ENCODE data around the gene RIN3.

Gene RIN3

DNA sequence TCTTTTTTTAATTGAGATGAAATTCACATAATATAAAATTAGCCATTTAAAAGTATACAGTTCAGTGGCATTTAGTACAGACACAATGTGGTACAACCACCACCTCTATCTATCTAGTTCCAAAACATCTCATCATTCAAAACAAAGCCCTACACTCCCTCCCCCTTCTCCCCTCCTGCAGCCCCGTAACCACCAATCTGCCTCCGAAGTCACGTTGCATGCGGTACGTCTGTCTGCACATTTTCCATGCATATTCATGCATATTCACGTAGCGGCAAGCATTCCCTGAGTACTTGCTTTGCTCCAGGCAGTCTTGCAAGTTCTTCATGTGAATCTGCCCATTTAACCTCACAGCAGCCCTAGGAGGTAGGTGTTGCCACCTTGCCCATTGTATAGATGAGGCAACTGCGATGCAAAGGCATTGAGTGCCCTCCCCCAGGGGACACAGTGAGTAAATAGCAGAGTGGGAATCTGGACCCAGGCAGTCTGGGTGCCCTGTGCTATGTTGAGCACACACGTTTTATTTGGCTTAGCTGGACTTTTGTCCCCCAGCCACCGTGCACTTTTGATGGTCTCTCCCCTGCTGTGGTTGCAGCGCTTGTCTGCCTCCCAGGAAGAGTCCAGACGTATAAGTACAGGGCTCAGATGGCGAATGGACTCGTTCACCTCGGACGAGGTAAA lies 43.4 kb downstream of the RIN3 start:
- DNase-seq: no peak

DNA sequence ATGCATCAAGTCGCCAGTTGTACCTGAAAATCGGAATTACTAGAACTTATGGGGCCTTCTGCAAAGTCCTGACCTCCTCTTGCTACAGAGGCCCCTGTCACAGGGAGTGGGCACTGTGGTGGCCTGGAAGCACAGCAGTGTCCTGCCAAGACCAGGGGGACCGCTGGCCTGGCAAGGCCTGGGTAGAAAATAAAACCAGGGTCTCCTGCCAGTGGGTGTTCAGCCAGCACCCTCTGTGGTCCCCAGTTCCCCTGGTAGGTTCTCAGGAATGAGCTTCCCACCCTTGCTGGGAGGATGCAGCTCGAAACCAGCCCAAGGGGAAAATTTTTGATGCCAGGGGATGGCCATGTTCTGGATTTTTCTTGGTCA lies 43.9 kb downstream of the RIN3 start:
- no peak for DNase-seq

DNA sequence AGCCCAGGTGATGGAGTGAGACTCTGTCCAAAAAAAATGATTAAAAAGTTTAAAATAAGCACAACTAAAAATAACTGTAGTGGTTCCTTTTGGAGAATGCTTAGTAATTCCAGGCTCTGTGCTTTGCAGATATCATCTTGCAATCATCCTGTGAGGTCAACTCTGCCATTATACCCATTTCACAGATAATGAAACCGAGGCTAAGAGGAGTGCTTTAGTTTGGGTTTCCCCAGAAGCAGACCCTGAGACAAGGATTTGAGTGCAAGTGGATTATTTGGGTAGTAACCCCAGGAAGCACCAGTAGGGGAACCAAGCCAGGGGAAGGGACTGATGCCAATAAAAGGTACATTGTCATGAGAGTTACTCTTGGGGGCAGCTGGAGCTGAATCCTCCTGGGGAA lies 44.7 kb downstream of the RIN3 start:
- DNase-seq: no peak

DNA sequence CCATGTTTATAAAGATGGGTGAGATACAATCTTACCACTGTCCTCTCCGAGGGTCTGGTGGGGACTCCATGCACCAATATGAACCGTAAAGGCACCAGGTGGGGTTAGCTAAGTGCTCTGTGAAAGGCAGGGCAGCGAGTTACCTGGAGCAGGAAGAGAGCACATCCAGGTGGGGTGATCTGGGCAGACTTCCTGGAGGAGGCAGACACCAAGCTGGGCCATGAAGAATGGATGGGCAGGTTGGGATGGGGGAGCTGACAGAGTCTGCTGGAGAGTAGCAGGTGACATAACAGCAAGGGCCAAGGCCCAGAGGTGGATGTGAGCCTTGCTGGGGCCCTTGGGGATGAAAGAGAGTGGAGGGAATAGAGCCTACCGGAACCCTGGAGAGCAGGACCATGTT lies 45.9 kb downstream of the RIN3 start:
- no peak for DNase-seq

DNA sequence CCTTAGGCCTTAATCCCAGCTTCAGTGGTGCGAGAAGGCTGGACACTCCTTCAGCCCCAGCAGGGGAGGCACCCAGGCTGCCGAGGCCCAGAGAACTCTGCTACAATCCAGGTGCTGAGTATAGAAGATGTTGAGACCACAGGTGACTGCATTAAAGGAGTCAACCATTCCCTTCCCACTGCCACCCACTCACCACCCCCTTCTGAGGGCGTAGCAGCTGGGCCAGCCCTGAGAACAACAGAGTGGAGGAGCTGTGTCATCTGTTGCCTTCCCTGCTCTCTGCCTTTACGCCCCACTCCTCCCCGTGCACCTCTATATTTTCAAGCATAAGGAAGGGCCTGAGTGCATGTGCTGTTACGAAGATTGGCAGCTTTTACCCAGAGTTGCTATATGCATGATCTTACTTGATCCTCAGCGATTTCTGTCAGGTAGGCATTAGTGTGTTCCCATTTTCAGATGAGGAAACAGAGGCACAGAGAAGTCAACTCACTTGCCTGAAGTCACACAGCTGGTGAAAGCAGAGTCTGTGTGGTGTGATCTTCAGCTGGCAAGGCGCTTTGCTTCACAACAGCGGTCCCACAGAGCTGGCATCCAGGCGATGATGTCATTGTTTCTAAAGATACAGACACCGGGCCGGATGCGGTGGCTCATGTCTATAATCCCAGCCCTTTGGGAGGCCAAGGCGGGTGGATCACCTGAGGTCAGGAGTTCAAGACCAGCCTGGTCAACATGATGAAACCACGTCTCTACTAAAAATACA lies 46.7 kb downstream of the RIN3 start:
- no peak for DNase-seq

DNA sequence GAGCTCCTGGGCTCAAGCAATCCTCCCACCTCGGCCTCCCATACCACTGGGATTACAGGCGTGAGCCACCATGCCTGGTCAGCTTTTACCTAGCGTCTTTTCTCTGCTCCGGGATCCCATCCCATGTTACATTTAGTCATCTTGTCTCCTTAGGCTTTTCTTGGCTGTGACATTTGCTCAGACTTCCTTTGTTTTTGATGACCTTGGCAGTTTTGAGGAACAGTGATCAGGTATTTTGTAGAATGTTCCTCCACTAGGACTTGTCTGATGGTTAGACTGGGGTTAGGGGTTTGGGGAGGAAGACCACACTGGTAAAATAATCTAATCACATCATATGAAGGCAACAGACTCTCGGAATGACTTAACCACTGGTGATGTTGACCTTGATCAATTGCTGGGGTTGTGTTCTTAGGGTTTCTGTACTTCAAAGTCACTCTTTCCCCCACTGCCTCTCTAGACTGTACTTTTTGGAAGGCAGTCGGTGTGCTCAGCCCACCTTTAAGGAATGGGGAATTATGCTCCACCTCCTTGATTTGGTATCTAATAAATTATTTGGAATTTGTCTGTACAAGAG lies 48.4 kb downstream of the RIN3 start:
- DNase-seq: no peak

DNA sequence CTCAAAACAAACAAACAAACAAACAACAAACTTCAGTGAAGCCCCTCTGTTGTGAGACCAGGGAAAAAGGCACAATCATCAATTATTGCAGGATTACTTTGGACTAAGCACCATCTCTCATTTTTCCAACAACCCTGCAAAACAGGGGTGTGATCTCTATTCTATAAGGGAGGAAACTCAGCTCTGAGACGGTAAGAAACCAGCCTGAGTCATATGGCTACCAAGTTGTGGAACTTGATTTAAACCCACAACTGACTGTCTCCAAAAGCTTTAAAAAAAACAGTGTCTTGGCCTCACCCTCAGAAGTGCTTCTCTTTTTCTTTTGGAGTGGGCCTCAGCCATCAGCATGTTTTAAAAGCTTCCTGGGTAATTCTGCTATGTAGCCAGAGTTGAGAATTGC lies 49.8 kb downstream of the RIN3 start:
- DNase-seq: no peak

DNA sequence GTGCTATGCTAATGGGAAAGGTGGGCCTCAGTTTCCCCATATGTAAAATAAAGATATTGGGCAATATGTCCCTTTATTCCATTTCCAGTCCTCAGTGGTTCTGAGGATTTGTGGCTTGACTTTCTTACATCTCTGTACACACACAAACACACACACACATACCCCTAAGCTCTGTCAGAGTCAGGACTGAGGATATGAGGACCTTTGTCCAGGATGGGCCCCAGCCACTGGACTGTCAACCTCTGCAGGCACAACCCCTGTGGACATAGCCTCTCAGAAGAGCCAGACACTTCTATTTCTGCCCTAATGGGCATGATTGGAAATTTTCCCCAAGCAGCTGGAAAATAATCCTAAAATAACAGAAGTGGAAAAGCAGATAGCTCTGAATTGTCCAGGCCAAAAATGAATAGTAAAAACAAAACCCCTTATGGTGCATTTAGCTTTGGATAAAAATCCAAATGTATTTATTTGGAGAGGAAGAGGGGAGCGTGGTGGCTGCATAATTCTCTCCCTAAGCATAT lies 50.2 kb downstream of the RIN3 start:
- no peak for DNase-seq

DNA sequence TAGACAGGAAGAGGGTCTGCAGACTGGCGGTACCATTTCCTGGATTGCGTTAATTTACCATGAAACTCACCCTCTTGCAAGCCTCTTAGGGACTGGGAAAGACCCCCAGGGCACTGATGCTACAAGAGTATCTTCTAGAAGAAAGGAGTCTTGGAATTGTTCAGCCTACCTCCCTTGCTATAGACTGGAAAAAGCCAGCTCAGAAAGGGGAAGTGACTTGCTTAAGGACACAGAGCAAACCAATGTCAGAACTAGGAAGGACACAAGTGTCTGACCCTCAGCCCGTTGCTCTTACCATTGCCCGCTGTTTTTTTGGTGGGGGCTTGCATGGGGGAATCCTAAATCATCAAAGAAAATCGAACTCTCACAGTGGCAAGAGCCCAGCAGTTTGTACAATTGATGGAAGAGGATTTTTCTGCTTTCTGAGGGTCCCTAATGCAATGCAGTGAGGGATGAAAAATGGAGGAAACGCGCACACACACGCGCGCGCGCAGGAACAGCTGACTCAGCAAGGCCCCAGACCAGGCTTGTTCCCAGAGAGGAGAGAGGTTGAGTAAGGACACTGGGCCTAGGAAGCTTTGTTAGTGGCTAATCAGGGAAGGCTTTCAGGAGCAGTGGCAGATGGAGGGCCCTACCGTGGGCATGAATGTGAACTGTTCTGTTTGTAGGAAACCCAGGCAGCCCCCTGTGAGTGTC lies 50.9 kb downstream of the RIN3 start:
- DNase-seq: no peak

DNA sequence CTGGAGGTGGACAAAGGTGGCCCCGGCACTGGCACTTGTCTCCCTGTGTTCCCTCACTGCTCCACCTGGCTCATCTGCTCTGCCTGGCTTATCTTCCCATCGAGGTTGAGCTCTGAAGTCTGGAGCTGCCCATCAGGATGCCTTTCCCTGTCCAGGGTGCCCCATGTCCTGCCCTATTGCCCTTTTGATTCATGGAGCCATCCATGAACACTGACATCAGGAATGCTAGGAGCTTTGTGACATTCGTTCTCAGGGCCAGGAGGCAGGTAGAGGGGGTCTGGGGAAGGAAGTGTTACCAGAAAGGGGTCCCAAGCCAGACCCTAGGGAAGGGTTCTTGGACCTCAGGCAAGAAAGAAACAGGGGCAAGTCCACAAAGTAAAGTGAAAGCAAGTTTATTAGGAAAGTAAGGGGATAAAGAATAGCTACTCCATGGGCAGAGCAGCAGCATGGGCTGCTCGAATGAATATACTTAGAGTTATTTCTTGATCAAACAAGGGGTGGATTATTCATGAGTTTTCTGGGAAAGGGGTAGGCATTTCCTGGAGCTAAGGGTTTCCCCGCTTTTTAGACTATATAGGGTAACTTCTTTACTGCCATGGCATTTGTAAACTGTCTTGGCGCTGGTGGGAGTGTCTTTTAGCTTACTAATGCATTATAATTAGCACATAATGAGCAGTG lies 51.6 kb downstream of the RIN3 start:
- no peak for DNase-seq

DNA sequence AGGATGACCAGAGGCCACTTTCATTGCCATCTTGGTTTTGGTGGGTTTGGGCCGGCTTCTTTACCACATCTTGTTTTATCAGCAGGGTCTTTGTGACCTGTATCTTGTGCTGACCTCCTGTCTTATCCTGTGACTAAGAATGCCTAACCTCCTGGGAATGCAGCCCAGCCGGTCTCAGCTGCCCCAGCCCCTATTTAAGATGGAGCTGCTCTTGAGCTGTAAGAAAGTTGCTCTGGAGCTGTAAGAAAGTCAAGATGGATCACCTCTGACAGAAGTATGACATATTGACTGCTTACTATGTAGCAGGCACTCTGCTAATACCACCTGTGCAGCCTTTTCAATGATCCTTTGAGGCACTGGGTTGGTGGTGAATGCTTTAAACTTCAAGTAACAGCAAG lies 52.1 kb downstream of the RIN3 start:
- DNase-seq: no peak

DNA sequence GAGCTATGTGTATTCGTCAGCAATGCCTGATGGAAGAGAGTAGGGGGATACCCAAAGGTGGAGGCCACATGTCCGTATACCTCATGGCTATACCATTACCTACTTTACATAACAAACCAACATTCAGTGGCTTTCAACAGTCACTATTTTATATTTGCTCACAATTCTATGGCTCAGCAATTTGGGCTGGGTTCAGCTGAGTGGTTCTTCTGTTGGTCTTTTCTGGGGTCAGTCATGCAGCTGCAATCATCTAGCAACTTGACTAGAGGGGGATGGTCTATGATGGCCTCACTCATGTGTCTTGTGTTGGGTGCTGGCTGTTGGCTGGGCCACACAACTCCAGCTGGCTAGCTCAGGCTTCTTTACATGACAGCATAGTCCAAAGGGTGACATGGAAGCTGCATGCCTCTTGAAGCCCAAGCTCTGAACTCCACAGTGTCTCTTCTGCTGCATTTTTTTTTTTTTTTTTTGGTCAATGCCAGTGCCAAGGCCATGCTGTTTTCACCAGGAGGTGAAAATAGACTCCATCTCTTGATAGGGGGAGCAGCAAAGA lies 53.7 kb downstream of the RIN3 start:
- DNase-seq: no peak

DNA sequence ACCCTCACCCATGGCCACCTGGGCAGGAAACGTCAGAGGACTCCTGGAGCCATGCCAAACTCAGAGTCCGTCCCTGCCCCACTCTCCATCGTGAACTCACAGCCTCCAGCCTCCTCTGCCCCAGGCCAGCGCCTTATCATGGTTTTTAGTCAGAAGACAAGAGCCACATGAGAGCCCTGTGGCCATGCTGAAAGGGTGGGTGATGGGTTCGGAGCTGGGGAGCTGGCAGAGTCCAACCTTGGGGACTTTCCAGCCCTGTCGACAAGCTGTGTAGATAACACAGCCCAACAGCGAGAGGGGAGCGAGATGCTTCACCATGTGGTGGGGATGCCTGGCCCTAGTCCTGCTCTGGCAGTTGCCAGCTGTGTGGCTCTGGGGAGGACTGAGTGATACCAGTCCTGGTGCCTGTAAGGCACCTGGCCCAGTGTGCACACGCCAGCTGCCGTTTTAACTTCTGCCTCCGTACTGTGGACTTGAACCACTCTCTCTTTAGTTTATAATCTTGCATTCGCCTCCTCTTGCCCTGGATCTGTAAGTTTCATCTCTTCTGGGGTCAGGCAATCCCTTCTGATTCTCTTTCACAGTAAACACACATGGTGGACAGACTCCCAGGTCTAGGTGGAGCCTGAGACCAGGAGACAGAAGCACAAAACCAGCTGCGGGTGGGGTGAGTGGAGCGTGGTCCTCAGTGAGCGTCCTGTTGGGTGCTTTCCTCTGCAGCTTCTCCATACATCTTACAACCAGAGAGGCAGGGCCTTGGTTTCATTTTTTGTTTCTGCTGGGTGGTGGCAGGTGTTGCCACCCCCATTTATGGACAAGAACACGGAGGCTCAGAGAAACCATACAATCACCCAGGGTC lies 55.3 kb downstream of the RIN3 start:
- no peak for DNase-seq

DNA sequence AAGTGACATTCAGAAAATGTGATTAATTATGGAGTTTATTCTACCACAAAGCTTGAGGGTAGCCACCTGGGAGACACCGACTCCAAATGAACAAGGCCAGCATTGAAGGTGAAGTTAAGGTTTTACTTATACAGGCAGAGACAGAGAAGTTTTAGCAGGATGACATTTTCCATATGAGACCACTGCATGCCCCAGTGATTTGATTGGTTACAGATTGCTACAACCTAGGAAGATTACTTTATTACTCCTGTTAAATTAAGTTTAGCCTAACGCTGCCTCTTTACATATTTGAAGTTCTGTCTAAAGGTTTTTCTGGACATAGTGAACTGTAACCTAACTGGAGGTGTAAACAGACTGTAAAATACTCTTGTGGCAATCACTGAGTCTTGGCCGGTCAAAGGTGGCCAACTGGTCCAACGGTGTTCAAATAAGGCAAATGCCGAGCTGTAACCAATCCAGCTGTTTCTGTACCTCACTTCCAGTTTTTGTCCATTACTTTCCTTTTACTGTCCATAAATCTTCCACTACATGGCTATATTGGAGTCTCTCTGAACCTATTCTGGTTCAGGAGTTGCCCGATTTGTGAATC lies 57.2 kb downstream of the RIN3 start:
- DNase-seq: no peak

DNA sequence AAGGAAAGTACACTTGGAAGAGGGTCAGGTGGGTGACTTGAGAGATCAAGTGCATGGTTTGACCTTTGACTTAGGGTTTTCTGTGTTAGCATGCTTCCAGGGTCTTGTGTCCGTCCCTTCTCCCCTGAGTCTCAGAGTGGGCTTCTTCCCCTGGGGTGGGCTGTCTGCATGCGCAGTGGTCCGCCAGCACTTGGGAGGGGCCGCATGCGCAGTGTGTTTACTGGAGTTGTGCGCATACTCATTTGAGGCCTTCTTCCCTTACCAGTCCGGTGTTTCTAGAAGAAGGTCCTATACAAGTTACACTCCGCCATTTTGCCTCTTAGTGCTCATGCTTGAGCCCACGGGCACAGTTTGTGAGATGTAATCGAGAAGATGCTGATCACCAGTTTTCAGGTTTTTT lies 58.5 kb downstream of the RIN3 start:
- no peak for DNase-seq

DNA sequence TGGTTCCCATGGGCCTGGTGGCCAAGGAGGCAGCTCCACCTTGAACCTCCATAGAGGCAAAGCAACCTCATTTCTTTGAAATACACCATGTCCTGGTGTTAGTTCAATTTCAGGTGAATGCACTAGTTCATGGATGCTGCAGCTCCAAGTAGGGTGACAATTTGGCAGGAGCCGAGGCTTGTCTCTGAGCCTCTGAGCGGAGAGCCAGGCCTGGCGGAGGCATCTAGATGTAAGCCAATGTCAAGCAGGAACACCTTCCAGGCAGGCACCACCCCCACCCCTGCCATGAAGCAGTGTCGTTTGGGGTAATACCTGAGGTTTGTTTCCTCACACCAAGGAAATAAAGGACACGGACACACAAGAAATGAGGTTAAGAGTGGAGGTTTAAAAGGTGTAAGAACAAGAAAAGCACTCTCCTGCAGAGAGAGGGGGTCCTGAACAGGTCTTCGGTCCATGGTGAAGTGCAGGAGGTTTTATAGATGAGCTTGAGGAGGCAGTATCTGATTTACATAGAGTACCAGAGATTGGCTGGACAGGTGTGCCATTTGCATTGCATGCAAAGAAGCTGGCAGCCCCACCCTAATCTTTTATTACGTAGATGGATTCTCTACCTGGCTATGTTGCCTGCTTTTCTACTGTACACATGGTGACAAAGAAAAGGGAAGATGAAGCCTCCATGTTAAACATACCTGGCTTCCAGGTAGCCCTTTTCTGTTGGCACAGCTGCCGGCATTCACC lies 60.3 kb downstream of the RIN3 start:
- no peak for DNase-seq

DNA sequence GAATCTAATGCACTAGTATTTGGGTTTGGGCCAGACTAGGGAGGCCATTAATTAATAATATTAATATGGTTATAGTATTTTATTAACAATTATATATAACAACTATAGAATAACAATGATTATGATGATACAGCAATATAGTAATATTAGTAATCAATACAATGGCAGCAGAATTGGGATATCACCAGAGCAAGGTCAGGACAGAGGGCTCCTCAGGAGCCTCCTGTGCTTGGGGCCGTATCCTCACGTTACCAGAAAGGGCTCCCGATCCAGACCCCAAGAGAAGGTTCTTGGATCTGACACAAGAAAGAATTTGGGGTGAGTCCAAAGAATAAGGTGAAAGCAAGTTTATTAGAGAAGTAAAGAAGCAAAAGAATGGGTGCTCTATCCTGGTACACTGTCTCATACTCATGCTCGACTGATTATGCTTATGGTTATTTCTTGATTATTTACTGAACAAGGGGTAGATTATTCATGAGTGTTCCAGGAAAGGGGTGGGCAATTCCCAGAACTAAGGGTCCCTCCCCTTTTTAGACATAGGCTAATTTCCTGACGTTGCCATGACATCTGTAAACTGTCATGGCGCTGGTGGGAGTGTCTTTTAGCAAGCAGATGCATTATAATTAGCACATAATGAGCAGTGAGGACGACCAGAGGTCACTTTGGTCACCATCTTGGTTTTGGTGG lies 61.6 kb downstream of the RIN3 start:
- no peak for DNase-seq

DNA sequence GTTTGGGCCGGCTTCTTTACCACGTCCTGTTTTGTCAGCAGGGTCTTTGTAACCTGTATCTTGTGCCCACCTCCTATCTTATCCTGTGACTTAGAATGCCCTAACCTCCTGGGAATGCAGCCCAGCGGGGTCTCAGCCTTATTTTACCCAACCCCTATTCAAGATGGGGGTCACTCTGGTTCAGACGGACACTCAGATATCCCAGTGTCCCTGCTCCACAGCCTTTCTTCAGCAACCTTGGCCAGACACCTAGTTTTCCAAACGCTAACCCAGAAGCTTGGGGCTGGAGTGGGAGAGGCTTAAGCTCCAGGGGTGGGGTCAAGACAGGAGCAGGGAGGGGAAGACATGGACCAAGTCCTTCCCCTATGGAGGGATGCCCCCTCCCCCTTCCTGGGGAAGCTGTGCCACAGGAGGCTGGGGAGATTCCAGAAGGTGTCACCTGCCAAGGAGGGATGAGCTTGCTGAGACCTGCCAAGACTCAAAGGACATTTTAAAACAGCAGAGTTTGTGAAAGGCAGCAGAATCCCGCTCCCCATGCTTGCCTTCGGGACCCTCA lies 62.2 kb downstream of the RIN3 start:
- DNase-seq: no peak

DNA sequence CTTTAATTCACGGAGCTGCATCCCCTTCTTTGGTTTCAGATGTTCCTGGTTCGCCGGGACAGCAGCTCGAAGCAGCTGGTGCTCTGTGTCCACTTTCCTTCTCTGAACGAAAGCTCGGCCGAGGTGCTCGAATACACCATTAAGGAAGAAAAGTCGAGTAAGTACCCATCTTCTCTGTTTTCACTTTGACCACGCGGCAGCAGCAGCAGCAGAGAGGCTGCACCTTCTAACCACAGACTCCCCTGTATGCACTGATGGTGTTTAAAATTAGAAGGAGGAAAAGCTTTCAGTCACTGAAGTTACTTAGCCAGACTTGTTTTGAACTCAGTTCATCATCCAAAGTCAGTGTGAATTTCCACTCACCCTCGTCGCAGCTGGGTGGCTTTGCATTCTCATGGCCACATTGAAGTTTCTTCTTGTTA lies 63.8 kb downstream of the RIN3 start:
- DNase-seq: no peak

DNA sequence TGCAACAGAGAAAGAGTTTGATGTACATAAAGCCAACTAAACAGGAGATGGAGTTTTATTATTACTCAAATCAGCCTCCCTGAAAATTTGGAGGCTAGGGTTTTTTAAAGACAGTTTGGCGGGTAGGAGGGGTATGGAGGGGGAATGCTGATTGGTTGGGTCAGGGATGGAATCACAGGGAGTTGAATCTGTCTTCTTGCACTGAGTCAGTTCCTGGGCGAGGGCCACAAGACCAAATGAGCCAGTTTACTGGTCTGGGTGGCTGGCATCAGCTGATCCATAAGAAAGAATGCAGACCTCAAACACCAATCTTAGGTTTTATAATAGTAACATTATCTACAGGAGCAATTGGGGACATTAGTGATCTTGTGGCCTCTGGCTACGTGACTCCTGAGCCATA lies 64.9 kb downstream of the RIN3 start:
- DNase-seq: no peak
